ENCODE results near the gene LIN7A.
"Not testable (repeated sequence)": the region's sequence is repeated elsewhere in the genome, so short reads cannot be mapped to it uniquely, and the experiment has no call there.

LIN7A gene

GRCh38 chr12:80917651-80918050 is 20.1 kb downstream of the LIN7A start:
- DNase-seq, result no peak

DNA sequence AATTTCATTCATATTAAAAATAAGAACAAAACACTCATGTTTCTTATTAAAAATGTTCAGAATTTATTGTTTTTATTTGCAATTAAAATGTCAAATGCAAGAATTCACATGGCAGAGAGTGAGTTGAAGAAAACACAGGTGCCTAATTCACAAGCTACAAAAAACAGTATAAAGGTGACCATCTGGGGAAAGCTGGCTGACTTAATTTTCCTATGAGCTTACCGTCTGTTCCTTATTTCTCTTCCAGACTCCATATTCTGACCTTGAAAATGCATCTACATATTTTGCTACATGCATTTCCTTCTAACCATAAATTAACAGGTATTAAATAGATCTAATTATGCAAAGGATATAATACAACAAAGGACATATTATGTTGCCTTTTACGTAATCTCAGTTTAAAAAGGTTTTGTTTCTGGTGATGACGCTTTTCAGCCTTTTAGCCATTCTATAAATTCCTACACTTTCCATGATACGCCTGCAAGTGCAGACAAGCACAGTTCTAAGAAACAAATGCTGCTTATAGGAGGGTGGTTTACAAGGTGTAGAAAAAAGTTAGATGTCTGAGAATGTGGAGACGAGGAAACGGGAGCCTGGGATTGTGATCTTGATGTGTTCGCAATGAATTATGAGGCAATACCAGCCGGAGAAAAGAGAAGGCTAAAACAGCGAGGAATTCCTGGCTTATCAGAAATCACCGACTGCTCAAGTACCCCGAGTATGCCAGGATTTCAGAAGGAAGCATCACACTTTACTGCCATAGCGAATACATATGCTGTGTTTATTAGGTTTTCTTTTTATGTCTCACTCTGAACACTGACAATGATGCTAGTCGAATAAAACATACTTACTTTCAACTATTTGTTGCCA is 24.6 kb downstream of the LIN7A start:
- no peak for DNase-seq

DNA sequence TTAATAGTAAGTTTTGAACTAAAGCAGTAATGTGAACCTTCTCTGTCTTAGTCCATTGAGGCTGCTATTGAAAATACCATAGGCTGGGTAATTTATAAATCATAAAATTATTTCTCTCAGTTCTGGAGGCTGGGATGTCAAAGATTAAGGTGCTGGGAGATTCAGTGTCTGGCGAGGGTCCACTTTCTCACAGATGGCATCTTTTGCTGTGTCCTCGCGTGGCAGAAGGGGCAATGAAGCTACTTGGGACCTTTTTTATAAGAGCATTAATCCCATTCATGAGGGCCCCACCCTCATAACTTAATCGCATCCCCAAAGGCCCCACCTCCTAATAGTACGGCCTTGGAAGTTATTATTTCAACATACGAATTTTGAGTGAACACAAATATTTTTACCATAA is 28.4 kb downstream of the LIN7A start:
- no peak for DNase-seq

DNA sequence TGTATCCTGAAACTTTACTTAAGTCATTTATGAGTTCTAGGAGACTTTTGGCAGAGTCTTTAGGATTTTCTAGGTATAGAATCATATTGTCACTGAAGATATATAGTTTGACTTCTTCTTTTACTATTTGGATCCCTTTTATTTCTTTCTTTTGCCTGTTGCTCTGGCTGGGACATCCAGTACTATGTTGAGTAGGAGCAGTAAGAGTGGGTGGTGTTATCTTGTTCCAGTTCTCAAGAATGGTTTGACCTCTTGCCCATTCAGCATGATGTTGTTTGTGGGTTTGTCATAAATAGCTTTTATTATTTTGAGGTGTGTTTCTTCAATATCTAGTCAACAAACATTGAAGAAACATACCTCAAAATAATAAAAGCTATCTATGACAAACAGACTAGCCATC is 35.0 kb downstream of the LIN7A start:
- no peak for DNase-seq

GRCh38 chr12:80901661-80902060 is 36.1 kb downstream of the LIN7A start:
- no peak for DNase-seq

DNA sequence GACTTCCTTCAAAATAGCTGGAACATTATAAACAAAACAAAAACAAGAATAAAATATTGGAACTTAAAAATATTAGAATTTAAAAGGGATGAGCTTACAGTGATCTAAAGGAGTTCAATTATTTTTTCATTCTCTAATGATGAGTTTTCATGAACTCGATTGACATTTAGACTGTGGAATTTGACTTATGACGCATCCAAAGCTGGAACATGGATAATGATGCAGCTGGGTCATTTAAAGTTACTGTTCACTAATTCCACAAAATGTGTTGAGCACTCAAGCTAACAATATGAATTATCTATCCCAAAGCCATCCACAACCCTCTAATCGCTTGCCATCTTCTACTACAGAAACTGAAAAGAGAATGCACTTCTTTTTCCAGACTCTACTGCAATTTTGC is 42.5 kb downstream of the LIN7A start:
- DNase-seq, result no peak

DNA sequence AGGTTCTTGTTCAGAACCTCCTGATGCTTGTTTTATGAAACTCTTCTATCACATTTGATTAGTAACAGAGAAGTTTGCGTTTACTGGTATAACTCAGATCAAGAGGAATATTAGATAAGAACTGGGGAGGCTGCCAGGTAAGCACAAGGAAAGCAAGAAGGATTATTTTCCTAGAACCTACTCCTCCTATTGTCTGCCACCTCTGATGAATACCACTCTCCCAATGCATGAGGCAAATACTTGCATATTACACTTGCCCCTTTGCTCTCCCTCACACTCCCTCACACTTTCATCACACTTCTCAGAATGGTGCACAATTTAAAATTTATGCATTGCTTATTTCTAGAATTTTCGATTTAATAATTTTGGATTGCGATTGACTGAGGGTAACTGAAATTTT is 43.6 kb downstream of the LIN7A start:
- no peak for DNase-seq

GRCh38 chr12:80892597-80893445 is 44.9 kb downstream of the LIN7A start:
- DNase-seq, result no peak

DNA sequence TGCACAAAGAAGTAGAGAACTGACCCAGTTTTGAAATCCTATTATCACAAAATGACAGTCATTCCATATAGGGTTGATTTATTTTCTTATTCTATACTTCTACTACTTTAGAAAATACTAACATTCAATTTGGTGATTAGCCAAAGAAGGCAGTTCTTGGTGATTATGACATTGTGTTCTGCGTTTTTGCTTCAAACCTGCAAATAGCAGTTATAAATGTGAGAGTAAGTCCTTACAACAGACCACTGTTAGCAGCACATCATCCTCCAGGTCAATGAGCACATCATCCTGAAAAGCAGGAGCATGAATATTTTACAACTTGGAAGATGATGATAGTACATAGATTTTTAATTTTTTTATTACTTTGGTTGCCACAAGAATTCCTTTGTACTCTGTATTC is 53.1 kb downstream of the LIN7A start:
- no peak for DNase-seq

- no peak for DNase-seq
Measured at GRCh38 chr12:80881106-80881505, 56.6 kb downstream of the LIN7A start.

DNA sequence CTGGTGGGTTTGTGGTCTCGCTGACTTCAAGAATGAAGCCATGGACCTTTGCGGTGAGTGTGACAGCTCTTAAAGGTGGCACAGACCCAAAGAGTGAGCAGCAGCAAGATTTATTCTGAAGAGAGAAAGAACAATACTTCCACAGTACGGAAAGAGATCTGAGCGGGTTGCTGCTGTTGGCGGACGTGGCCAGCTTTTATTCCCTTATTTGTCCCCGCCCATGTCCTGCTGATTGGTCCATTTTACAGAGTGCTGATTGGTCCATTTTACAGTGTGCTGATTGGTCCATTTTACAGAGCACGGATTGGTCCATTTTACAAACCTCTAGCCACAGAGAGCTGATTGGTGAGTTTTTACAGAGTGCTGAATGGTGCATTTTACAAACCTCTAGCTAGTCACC is 59.3 kb downstream of the LIN7A start:
- not testable (repeated sequence) for DNase-seq

DNA sequence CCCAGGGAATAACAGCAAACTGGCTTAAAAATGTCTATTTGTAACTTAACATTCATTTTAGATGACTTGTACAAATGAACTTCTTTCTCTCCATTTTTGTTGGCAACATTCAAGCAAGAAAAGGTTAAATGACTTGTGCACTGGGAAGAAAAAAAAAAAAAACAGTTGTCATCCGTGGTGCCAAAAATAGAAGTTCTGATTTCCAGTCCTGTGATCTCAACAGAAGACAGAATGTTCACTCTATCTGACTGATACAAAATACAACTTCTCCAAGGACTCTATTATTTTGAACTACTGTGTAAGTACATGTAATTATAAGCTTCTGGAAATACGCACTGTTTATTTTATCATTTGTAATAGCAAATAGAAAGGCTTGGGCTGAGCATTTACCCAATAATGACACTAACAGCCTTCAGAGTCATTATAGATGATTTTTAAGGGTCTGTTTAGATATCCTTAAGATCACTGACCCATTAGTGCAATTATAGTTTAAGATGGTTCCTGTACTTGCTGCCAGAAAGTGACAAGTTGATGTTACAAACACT is 59.9 kb downstream of the LIN7A start:
- DNase-seq, result no peak

DNA sequence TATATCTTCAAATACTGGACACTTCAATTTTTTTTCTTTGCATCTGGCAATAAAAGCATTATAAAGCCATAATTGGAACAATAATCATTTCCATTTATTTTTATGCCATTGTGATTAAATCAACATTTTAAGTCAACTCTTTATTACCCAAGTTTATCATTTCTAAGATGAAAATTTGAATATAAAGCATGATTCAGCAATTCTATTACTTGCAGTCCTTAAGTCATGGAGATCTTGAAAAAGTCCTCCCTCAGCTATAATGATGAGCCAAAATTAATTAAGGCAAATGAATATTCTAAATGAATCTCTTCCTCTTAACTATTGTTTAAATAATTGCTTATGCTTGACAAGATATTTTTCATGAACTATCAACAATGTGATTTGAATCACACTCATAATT is 65.7 kb downstream of the LIN7A start:
- DNase-seq, result no peak

GRCh38 chr12:80869264-80869663 is 68.5 kb downstream of the LIN7A start:
- no peak for DNase-seq

DNA sequence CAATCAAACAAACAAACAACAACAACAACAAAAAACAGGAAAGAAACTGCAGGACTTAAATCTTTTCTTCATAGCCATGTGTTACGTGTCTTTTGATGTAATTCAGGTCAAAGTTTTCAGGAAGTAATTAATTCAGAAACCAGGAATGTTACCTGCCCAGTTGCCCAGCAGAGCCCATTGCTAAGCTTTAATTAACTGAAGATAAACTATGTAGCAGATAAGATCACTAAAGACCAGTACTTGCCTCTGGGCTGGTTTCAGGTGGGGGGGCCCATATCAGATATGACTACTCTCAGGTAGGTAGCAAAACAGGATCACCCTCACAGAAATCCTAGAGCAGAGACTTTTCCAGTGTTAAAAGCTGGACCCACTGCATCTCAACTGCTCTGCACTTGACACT is 69.2 kb downstream of the LIN7A start:
- DNase-seq, result no peak

GRCh38 chr12:80867941-80868340 is 69.8 kb downstream of the LIN7A start:
- DNase-seq, result no peak

GRCh38 chr12:80864046-80864735 is 73.5 kb downstream of the LIN7A start:
- DNase-seq, result no peak

DNA sequence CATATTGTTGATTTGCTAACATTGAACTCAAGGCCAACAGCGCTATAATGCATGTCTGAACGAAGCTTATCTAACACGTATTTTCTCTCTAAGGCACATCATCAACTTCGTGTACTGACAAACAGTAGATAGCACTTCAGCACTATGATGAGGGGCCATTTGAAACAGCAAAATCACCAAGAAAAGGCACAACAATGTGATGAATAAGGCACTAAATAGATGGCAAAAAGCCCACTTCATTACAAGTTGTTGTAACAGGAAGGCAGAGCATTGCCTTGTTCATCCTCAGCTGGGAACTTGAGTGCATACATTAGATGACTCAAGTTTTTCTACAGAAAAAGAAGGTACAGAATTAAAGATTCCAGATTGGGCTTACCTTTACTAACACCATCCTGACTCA is 75.2 kb downstream of the LIN7A start:
- no peak for DNase-seq

DNA sequence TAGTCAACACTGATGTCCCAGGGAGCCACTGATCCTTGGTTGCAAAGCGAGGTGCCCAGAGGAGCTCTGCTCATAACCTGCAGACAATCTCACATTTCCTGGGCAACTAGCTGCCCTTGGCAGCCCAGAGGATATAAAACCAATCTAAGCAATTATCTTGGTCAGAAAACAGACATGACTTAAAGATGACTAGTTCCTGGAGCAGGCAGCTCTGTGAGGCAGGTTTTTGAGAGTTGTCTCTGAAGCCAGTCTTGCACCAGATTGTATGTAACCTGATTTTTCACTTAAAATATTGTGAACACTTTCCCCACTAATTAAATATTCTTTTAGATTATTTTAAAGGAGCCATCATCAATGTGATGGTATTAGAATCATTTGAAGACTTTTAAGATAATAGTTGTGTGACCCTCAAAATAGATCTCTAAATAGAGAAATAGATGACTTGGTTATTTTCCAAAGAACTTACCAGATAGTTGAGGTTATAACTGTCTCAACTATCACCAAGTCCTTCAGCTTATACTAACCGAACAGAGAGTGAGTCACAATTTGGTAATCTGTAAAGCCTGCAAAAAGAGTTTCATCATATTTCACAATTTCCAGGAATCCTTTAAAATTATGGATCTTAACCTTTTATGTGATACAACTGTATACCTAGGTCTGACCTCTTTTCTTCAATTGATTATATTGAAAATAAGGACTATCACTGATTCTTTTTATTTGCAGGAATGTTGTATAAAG is 75.9 kb downstream of the LIN7A start:
- DNase-seq, result no peak

DNA sequence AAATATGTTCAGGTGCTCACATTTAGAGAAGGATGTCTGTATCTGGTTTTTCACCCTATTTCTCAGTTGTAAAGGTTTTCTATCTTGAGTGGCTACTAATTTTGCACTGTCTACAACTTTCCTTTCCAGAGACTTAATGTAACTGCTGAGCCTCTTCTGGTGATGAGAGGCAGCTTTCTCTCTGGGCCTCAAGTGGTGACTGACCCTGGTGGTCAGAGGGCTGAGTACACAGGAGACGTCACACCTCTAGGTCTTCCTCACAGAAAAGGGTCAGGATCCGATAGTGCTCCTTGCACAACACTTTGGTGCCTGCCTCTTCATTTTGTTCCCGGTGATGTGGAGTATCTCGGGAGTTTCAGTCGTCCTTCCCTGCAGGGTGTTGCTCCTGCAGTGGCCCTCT is 76.8 kb downstream of the LIN7A start:
- no peak for DNase-seq

GRCh38 chr12:80860206-80860605 is 77.5 kb downstream of the LIN7A start:
- no peak for DNase-seq

GRCh38 chr12:80858356-80858755 is 79.4 kb downstream of the LIN7A start:
- DNase-seq, result no peak
